Left lung (tissue), 10 donors: Measurements from ENCODE around the gene SMTNL2. TPM values are rescaled to one million over a fixed set of nuclear protein-coding genes. Genes with fewer than 3 reads are reported as not detected.
A peak's percentile ranks its signal among the peaks of the same experiment; 100 is the strongest.

ENCODE experiments used
- ATAC-seq: fragments of 200-7000 bp; cut with Tn5 transposase; one replicate; pipeline ENCODE4 v1.9.1; 2020; ENCODE audit warnings: moderate library complexity
- DNase-seq, 4 donors: peaks; one replicate each; pipeline ENCODE4 v3.0.0-alpha.2; 2013 to 2020
- H3K27ac ChIP-seq, 2 donors: fragments of 200-600 bp; sonication (generic) in 1 of 2; one replicate each; pipeline versions ENCODE4 v1.5.0 to v1.8.0; 2020 to 2021
- H3K27me3 ChIP-seq, 2 donors: fragments of 200-600 bp; sonication (generic) in 1 of 2; one replicate each; pipeline versions ENCODE4 v1.5.0 to v1.8.0; 2020 to 2021
- H3K36me3 ChIP-seq, 2 donors: fragments of 200-600 bp; sonication (generic) in 1 of 2; one replicate each; pipeline versions ENCODE4 v1.5.0 to v1.8.0; 2020 to 2021
- H3K4me1 ChIP-seq, 2 donors: fragments of 200-600 bp; one replicate each; pipeline ENCODE4 v1.8.0; 2021
- H3K4me3 ChIP-seq, 2 donors: fragments of 200-600 bp; sonication (generic) in 1 of 2; one replicate each; pipeline versions ENCODE4 v1.5.0 to v1.8.0; 2020 to 2021; ENCODE audit warnings: mild to moderate bottlenecking in 1 of 2
- H3K9me3 ChIP-seq, 2 donors: fragments of 200-600 bp; sonication (generic) in 1 of 2; one replicate each; pipeline versions ENCODE4 v1.5.0 to v1.8.0; 2020 to 2021
- CTCF ChIP-seq, 2 donors: fragments of 200-600 bp; sonication (generic) in 1 of 2; IDR thresholded peaks; one replicate each; pipeline versions ENCODE4 v1.5.0 to v1.8.0; 2021; ENCODE audit warnings: antibody characterized with exemption in 2 of 2
- intact Hi-C, 2 donors: fragments of 100-400 bp; cut with DNase I; formaldehyde crosslinking; loops; one replicate each; pipeline versions ENCODE4 v1.11.2 to v1.14.2; 2022
- polyA plus RNA-seq, 6 donors: library from polyadenylated mRNA; unstranded; fragments of 120-200 nt; gene quantifications; one replicate each; pipeline ENCODE4 v1.2.1, GENCODE V29; 2013; ENCODE audit not compliant: insufficient read length in 6 of 6
- total RNA-seq, 2 donors: library from RNA; stranded (reverse); fragmentation: NEBNext Ultra II Directional; extraction: Animal tissue kit (Norgen Biotek cat#: 25700); gene quantifications; one replicate each; pipeline ENCODE4 v1.2.1, GENCODE V29; 2021
- donor health status: DM: no; HTN: yes; CAD: no.
- donor health status: DM: no; HTN: no; CAD: no.

Gene SMTNL2
- total and polyA plus RNA-seq, 8 donors, result 5.5 to 25.8 (median 21.2) TPM

- H3K27me3 ChIP-seq, result peaks cover 27 to 59% of the 10 kb centered on the region in 2 donors
- peaks cover 8 to 17% of the 10 kb centered on the region in 2 donors for H3K4me1 ChIP-seq
- H3K27ac ChIP-seq, result no peak overlapping the region
- peak in 1 of 4 donors; percentile 69 for DNase-seq
- ATAC-seq, result peak; percentile 52
- H3K36me3 ChIP-seq, result no peaks in the 10 kb centered on the region
- H3K4me3 ChIP-seq, result peak overlapping the region; percentile 36 to 40
- intact Hi-C loops, result no loop called here
- H3K9me3 ChIP-seq, result no peaks in the 10 kb centered on the region
- TF ChIP-seq CTCF (IDR thresholded peaks at IDR 0.05), result peak in 1 of 2 donors; percentile 16
Observed at GRCh38 chr17:4583782-4584100, 588 bp upstream of the SMTNL2 start.

- ATAC-seq (no peak), DNase-seq (peak in 1 of 4 donors; percentile 72)
- no peak for TF ChIP-seq CTCF (IDR thresholded peaks at IDR 0.05)
- H3K4me3 ChIP-seq, result peak overlapping the region; percentile 36 to 40
- peaks cover 8 to 17% of the 10 kb centered on the region in 2 donors for H3K4me1 ChIP-seq
- H3K27me3 ChIP-seq, result peaks cover 27 to 66% of the 10 kb centered on the region in 2 donors
- intact Hi-C loops, result no loop called here
- no peaks in the 10 kb centered on the region for H3K36me3 ChIP-seq
- H3K27ac ChIP-seq, result no peak overlapping the region
- H3K9me3 ChIP-seq, result no peaks in the 10 kb centered on the region
Observed at GRCh38 chr17:4584917-4585637, 748 bp downstream of the SMTNL2 start.

DNA sequence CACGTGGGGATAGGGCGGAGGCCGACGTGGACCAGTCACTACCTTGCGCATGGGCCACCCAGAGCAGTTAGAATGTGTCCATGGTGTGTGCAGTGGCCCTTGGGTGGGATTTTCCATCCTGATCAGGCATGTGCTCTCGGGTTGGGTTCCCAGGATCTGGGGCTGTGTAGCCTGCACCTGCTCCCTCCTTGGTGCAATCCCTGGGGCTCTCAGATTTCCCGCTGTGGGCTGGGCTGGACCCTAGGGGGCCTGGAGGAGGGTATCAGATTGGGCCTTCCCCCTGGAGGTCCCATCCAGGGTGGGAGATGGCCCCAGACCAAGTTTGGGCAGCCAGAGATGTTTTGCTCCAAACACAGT lies 1.3 kb downstream of the SMTNL2 start:
- Histone ChIP-seq H3K9me3 (no peaks in the 10 kb centered on the region), H3K4me1 (peaks cover 8 to 17% of the 10 kb centered on the region in 2 donors), H3K27me3 (peaks cover 27 to 66% of the 10 kb centered on the region in 2 donors), H3K36me3 (no peaks in the 10 kb centered on the region), H3K4me3 (peak overlapping the region in 1 of 2 donors; percentile 40), H3K27ac (no peak overlapping the region)
- no peak for TF ChIP-seq CTCF (IDR thresholded peaks at IDR 0.05)
- intact Hi-C loops, result no loop called here
- ATAC-seq (no peak), DNase-seq (peak in 1 of 4 donors; percentile 41)

GRCh38 chr17:4586043-4586442 lies 1.7 kb downstream of the SMTNL2 start:
- intact Hi-C loops, result no loop called here
- Histone ChIP-seq H3K9me3 (no peaks in the 10 kb centered on the region), H3K27ac (no peak overlapping the region), H3K36me3 (no peaks in the 10 kb centered on the region), H3K4me1 (peaks cover 8 to 17% of the 10 kb centered on the region in 2 donors), H3K4me3 (peak overlapping the region in 1 of 2 donors; percentile 40), H3K27me3 (peaks cover 27 to 66% of the 10 kb centered on the region in 2 donors)
- no peak for ATAC-seq
- no peak for TF ChIP-seq CTCF (IDR thresholded peaks at IDR 0.05)
- DNase-seq, result no peak

- Histone ChIP-seq H3K27me3 (peaks cover 27 to 62% of the 10 kb centered on the region in 2 donors), H3K4me1 (peaks cover 8 to 17% of the 10 kb centered on the region in 2 donors), H3K36me3 (no peaks in the 10 kb centered on the region), H3K27ac (no peak overlapping the region), H3K4me3 (no peak overlapping the region), H3K9me3 (no peaks in the 10 kb centered on the region)
- TF ChIP-seq CTCF (IDR thresholded peaks at IDR 0.05), result no peak
- no peak for DNase-seq
- intact Hi-C loops, result no loop called here
- no peak for ATAC-seq
Observed at GRCh38 chr17:4587195-4587594, 2.9 kb downstream of the SMTNL2 start.
